CD1c-positive myeloid dendritic cell (primary cell): ENCODE data around the gene PEX11G.

Experiments
- DNase-seq: peaks from one replicate; pipeline ENCODE4 v3.0.0-alpha.2; 2016; ENCODE audit errors: extremely low spot score

Gene PEX11G

DNA sequence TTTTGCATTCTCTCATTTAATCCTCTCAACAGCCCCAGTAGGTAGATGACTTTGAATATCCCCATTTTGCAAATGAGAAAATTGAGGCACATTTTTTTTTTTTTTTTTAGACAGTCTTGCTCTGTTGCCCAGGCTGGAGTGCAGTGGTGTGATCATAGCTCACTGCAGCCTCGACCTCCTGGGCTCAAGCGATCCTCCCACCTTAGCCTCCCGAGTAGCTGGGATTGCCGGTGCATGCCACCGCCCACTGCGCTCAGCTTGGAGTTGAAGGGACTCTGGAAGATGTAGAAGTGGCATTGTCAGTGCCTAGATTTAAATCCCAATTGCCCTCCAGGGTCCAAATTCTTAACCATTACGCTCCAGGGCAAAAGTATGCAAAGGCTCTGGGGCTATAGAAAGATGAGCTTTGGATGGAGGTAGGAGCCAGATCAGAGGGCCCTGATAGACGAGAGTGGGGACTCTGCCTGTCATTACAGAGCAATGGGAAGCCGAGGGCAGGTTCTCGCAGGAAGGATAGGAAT, 32.8 kb upstream of the PEX11G start:
- no peak for DNase-seq

DNA sequence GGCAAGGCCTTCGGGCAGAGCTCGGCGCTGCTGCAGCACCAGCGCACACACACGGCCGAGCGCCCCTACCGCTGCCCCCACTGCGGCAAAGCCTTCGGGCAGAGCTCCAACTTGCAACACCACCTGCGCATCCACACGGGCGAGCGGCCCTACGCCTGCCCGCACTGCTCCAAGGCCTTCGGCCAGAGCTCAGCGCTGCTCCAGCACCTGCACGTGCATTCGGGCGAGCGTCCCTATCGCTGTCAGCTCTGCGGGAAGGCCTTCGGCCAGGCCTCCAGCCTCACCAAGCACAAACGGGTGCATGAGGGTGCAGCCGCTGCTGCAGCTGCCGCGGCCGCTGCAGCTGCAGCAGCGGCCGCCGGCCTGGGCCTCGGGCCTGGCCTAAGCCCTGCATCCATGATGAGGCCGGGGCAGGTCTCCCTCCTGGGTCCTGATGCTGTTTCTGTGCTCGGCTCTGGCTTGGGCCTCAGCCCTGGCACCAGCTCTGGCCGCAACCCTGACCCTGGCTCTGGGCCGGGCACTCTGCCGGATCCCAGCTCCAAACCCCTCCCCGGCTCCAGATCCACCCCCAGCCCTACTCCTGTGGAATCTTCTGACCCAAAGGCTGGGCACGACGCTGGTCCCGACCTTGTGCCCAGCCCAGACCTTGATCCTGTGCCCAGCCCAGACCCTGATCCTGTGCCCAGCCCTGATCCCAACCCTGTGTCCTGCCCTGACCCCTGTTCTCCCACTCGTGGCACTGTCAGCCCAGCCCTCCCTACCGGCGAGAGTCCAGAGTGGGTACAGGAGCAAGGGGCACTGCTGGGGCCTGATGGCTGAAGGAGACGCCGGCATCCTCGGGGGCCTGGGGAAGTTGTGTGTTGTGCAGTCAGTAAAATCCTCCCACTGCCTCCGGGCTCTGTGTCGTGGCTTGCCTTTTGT, 31.6 kb upstream of the PEX11G start:
- no peak for DNase-seq

DNA sequence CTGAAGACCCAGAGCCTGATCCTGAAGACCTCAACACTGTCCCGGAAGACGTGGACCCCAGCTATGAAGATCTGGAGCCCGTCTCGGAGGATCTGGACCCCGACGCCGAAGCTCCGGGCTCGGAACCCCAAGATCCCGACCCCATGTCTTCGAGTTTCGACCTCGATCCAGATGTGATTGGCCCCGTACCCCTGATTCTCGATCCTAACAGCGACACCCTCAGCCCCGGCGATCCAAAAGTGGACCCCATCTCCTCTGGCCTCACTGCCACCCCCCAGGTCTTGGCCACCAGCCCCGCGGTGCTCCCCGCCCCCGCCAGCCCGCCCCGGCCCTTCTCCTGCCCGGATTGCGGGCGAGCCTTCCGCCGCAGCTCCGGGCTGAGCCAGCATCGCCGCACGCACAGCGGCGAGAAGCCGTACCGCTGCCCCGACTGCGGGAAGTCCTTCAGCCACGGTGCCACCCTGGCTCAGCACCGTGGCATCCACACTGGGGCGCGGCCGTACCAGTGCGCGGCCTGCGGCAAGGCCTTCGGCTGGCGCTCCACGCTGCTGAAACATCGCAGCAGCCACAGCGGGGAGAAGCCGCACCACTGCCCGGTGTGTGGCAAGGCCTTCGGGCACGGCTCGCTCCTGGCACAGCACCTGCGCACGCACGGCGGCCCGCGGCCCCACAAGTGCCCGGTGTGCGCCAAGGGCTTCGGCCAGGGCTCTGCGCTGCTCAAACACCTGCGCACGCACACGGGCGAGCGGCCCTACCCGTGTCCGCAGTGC, 30.7 kb upstream of the PEX11G start:
- DNase-seq: no peak

GRCh38 chr19:7516878-7517277, 28.0 kb upstream of the PEX11G start:
- DNase-seq: no peak

DNA sequence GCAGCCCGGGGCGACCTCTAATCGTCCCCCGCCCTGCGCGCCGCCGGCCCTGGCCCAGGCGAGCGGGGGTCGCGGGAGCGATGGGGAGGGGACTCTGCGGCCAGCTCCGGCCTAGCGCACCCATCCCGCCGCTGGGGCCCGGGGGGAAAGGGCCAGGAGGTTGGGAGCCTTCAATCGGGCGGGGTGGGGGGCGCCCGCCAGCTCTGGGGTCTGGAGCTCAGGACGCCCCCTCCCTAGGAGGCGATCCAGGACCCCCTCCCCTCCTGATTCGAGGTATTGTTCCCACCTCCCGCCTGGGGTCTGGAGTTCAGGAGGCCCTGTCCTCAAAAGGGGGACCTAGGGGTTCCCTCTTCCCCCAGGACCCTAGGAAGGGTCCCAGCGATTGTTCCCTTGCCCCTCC, 27.5 kb upstream of the PEX11G start:
- DNase-seq: no peak

DNA sequence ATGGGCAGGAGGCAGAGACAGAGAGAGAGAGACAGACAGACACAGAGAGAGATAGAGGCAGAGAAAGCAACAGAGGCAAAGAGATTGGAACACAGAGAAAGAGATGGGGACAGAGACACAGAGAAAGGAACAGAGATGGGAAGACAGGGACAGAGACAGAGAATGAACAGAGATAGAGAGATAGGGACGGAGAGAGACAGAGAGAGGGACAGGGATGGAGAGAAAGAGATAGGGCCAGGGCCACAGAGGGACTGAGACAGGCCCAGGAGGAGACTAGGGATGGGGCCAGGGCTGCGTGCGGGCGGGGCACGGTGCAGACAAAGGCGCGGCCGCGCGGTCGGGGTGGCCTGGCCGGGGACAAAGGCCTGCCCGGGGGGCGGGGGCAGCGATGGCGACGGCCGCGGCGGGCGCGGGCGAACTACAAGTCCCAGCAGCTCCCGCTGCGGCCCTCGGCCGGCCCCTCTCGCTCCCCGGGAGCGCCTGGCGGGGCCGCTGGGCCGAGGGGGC, 26.9 kb upstream of the PEX11G start, which contains the start of gene ZNF358:
ZNF358 (plus strand) TSS at position 459 of the 507 bp plus-strand sequence. CDS start 3,140 bp downstream, outside the sequence.
- DNase-seq: peak; percentile 45

DNA sequence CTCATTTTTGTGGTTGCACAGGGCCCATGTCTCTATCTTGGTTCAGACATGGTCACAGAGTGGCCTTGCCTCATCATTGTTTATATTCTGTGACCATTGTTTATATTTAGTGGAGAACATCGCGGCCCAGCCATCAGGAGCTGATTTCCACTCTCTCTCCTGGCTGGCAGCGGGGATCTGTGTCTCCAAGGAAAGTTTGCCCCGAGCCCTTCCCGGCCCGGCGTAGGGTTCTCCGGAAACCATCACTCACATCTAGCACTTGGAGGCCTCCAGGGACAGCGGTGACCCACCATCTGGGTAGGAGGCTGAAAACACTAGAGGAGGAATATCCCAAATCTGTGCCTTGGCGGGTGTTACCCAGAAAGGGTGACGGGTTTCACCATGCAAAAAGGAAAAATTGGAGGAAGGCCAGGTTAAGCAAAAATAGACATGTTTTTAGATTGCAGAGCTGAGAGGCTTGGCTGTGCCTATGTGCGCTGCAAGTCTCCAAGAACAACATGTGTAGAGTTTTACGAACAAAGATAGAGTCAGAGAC, 26.3 kb upstream of the PEX11G start:
- DNase-seq: no peak

- no peak for DNase-seq
Observed at GRCh38 chr19:7513809-7514642, 25.2 kb upstream of the PEX11G start.

DNA sequence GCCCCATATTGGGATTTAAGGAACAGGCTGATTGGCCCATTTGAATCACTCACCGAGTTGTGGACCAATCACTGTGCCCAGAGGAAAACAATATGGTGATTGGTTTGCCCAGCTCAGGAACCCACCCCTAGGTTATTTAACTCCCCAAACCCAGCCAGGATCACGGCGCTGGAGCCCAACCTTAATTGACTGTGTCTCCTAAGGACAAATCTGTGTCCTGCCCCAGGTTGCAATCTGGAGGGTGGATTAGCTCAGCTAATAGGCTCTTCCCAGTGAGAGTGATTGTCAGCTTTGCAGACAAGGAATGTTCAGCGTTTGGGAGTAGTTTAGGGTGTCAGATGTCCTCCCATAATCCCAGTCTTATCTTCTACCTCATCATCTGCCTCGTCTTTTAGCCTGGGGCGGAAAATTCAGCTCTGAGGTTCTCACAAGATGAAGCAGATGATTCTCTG, 23.6 kb upstream of the PEX11G start:
- no peak for DNase-seq

GRCh38 chr19:7509625-7510024, 20.8 kb upstream of the PEX11G start:
- DNase-seq: no peak

DNA sequence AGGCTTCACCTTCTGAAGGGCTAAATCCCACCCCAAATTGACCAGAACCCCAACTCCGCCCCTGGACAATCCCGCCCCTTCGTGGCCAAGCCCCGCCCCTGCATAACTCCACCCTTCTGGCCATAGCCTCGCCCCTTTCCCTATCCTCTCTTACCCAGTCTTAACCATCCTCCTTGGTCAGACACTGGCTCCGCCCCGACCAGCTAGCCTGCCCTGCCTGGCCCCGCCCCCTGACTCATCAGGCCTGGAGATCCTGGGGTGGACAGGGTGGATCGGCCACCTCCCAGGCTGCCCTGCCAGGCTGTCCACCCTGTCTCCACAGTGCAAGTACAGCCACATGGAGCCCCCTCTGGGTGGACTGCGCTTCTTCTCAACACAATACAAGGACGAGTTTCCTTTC, 19.0 kb upstream of the PEX11G start:
- peak; percentile 83 for DNase-seq

DNA sequence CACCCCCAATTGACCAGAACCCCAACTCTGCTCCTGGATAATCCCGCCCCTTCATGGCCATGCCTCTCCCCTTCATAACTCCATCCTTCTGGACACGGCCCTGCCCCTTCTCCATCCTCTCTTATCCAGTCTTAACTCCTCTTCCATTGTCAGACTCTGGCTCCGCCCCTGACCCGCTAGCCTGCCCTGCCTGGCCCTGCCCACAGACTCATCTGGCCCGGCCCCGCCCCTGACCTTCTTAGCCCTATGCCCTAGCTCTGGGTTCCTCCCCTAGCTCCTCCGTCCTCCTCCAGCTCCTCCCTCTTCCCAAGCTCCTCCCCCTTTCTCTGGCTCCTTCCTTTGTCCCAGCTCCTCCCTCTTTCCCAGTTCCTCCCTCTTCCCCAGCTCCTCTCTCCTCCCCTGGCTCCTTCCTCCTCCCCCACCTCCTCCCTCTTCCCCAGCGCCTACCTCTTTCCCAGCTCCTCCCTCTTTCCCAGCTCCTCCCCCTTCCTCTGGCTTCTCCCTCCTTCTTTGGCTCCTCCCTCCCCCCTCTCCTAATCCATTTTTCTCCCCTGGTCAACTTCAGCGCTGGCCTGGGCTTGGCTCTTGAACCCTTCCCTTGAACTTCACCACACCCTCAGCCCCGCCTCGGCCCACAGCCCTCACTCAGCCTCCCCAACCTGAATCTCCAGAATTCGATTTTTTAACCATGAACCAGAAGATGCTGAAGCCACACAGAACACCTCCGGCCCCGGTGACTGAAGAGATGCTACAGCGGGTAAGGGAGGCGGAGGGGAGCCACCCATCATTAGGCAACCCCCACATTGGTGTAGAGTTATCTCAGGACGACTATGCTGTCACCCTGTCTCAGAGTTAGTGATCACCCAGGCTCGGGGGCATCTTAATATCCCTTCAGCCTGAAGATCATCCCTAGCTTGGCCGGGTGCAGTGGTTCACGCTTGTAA, 17.8 kb upstream of the PEX11G start:
- peak; percentile 93 for DNase-seq

DNA sequence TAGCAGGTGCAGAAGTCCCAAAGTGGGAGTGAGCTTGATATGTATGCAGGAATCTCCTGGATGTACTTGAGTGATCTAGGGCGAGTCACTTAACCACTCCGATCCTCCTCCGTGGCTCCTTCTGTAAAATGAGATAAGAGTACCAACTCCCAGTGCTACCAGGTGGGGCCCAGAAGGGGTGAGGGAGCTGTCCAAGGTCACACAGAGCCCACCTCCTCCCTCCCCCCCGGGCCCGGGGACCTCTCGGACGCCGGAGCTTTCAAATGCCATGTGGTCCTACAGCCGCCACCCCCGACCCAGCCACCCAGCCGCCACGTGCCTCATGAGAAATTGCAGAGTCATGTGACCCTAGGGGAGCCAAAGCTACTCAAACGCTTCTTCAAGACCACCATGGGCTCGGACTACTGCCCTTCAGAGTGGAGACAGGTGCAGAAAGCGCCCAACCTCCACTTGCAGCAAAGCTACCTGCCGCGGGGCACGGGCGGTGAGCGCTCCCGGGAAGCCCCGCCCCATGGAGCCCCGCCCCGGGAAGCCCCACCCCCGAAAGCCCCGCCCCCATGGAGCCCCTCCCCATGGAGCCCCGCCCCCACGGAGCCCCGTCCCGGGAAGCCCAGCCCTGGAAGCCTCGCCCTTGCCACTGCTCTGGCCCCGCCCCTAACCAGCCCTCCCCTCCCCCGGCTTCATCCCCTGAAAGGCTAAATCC, 17.0 kb upstream of the PEX11G start:
- no peak for DNase-seq

DNA sequence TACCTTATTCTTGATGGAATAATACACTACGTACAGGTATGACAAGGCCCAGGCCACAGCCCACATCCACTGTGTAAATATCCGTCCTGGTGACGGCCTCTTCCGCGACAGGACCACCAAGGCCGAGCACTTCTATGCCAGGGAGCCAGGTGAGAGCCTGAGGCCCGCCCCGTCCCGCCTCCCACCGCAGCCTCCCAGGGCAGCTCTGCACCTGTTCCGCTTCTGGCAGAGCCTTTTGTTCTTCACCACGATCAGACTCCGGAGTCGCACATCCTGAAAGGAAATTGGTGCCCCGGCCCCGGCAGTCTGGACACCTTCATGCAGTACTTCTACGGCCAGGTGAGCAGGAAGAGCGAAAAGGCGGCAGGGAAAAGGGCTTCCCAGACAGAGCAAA, 16.4 kb upstream of the PEX11G start:
- no peak for DNase-seq

DNA sequence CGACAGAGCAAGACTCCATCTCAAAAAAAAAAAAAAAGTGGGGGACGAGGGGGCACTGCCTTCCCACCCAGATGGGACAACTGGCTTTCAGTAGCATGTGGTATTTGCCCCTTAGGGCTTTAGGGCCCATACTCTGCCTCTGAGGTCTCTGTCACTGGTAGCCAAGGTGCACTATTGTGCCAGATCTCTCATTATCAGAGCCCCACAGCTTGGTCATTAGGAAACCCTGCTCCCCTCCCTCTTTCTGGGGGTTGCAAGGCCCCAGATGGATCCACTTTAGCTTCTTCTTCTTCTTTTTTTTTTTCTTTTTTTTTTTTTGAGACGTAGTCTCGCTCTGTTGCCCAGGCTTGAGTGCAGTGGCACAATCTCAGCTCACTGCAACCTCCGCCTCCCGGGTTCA, 15.8 kb upstream of the PEX11G start:
- no peak for DNase-seq

DNA sequence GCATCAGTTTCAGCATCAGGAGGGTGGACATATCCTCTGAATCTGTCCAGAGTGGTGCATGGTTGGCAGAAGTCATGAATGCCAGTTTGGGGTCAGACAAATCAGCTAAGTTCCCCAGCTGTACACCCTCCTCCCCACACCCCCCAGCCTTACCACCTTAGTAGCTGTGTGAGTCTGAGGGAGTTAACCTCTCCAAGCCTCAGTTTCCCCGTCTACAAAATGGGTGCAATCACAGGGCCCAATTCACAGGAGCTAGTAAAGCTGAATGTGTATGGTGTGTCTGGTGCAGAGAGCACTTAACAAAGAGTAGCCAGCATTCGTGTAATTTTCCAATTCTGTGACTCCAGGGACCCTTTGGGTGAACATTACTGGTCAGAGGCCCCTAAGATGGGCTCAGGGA, 13.7 kb upstream of the PEX11G start:
- no peak for DNase-seq

GRCh38 chr19:7500811-7501450, 12.1 kb upstream of the PEX11G start:
- peak; percentile 63 for DNase-seq

- peak; percentile 18 for DNase-seq
Observed at GRCh38 chr19:7497292-7497691, 8.5 kb upstream of the PEX11G start.
